ENCODE results near the gene MED13L. TPM values are rescaled to one million over a fixed set of nuclear protein-coding genes. Genes with fewer than 3 reads are reported as not detected.

The MED13L gene
- total RNA-seq, 1 donor from 2014 or later: 147 TPM

- no peak for DNase-seq
- TF ChIP-seq, protein P1, sequence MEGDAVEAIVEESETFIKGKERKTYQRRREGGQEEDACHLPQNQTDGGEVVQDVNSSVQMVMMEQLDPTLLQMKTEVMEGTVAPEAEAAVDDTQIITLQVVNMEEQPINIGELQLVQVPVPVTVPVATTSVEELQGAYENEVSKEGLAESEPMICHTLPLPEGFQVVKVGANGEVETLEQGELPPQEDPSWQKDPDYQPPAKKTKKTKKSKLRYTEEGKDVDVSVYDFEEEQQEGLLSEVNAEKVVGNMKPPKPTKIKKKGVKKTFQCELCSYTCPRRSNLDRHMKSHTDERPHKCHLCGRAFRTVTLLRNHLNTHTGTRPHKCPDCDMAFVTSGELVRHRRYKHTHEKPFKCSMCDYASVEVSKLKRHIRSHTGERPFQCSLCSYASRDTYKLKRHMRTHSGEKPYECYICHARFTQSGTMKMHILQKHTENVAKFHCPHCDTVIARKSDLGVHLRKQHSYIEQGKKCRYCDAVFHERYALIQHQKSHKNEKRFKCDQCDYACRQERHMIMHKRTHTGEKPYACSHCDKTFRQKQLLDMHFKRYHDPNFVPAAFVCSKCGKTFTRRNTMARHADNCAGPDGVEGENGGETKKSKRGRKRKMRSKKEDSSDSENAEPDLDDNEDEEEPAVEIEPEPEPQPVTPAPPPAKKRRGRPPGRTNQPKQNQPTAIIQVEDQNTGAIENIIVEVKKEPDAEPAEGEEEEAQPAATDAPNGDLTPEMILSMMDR (IDR thresholded peaks at IDR 0.05): no peak
- Histone ChIP-seq H3K4me3 (no peak overlapping the region), H3K27me3 (no peaks in the 10 kb centered on the region), H3K36me3 (no peaks in the 10 kb centered on the region), H3K27ac (no peak overlapping the region), H3K4me1 (peaks cover 36% of the 10 kb centered on the region), H3K9me3 (no peaks in the 10 kb centered on the region)
- intact Hi-C loops (cut with DNase I): no loop called here
- no peak for ATAC-seq
Measured at GRCh38 chr12:116199160-116199706, 78.3 kb downstream of the MED13L start.

DNA sequence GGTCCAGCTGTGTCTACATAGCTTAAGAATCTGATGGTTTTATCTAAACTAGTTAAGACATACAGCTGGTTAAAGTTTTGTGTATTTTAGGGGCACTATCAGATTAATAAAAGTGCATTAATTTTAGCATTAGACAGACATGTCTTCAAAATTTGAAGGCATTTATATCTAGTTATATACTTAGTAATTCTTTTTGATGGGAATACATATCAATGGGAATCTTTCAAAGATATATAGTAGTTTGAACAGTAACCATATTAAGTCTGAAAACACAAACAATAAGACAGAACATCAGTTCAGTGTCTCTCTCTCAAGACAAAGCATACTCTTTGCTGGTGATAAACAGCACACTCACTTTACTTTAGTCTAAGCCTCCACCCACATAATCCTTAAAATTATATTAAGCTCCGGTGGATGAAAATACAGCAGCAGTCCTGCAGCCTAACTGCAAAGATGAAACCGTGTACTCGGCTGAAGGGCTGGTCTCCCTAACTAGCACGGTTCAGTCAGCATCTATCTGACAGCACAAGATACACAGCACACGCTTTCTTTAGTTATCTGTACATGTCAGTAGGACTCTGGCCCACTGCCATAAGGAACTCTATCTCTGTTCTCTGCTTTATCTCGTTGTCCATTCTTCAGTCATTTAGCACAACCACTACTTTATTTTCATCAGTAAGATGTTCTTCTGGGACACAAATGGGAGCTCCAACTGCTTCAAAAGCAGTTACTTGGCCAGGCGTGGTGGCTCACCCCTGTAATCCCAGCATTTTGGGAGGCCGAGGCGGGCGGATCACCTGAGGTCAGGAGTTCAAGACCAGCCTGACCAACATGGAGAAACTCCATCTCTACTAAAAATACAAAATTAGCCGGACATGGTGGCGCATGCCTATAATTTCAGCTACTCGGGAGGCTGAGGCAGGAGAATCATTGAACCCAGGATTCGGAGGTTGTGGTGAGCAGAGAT, 80.5 kb downstream of the MED13L start:
- intact Hi-C loops (cut with DNase I): no loop called here
- DNase-seq: no peak
- H3K4me1 ChIP-seq: peaks cover 45% of the 10 kb centered on the region
- no peak overlapping the region for H3K27ac ChIP-seq
- H3K4me3 ChIP-seq: no peak overlapping the region
- H3K27me3 ChIP-seq: no peaks in the 10 kb centered on the region
- no peak for ATAC-seq
- no peaks in the 10 kb centered on the region for H3K36me3 ChIP-seq
- TF ChIP-seq, protein P1 (IDR thresholded peaks at IDR 0.05): no peak
- no peaks in the 10 kb centered on the region for H3K9me3 ChIP-seq

- TF ChIP-seq, protein P1 (IDR thresholded peaks at IDR 0.05): no peak
- Histone ChIP-seq H3K9me3 (no peaks in the 10 kb centered on the region), H3K36me3 (no peaks in the 10 kb centered on the region), H3K4me3 (no peak overlapping the region), H3K4me1 (peaks cover 47% of the 10 kb centered on the region), H3K27me3 (no peaks in the 10 kb centered on the region), H3K27ac (no peak overlapping the region)
- DNase-seq (no peak), ATAC-seq (no peak)
- intact Hi-C loops (cut with DNase I): no loop called here
Measured at GRCh38 chr12:116196226-116196625, 81.3 kb downstream of the MED13L start.

- intact Hi-C loops (cut with DNase I): no loop called here
- no peaks in the 10 kb centered on the region for H3K27me3 ChIP-seq
- DNase-seq (no peak), ATAC-seq (no peak)
- H3K4me3 ChIP-seq: no peak overlapping the region
- TF ChIP-seq, protein P1 (IDR thresholded peaks at IDR 0.05): no peak
- H3K36me3 ChIP-seq: no peaks in the 10 kb centered on the region
- H3K27ac ChIP-seq: no peak overlapping the region
- peaks cover 54% of the 10 kb centered on the region for H3K4me1 ChIP-seq
- H3K9me3 ChIP-seq: no peaks in the 10 kb centered on the region
Measured at GRCh38 chr12:116194935-116195431, 82.5 kb downstream of the MED13L start.

DNA sequence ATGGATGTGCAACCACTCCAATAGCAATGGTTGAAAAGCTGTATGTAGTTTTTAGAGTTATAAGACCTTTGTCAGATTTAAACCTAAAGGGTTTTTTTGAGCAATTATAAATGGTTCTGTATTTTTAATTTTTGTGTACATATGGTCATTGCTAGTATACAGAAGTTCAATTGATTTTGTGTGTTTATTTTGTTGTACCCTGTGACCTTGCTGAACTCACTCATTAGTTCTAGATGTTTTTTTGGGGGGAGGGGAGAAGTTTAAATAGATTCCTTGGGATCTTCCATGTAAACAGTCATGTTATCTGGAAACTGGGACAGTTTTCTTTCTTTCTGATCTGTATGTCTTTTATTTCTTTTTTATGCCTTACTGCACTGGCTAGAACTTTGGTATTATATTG, 87.8 kb downstream of the MED13L start:
- no peak overlapping the region for H3K4me3 ChIP-seq
- peaks cover 61% of the 10 kb centered on the region for H3K4me1 ChIP-seq
- no peak for ATAC-seq
- H3K27ac ChIP-seq: no peak overlapping the region
- no peaks in the 10 kb centered on the region for H3K36me3 ChIP-seq
- intact Hi-C loops (cut with DNase I): no loop called here
- H3K27me3 ChIP-seq: no peaks in the 10 kb centered on the region
- H3K9me3 ChIP-seq: no peaks in the 10 kb centered on the region
- no peak for DNase-seq
- TF ChIP-seq, protein P1 (IDR thresholded peaks at IDR 0.05): no peak
